Subcutaneous abdominal adipose tissue (tissue), 5 donors: Measurements from ENCODE around the gene C19orf12.

Experiments used
- H3K27ac ChIP-seq: one replicate; pipeline ENCODE4 v1.7.0; 2013; ENCODE audit warnings: low read depth, mild to moderate bottlenecking, inconsistent platforms, low read length, moderate library complexity
- H3K27me3 ChIP-seq, 5 donors: one replicate each; pipeline ENCODE4 v1.7.0; 2013; ENCODE audit warnings: low read length in 5 of 5, inconsistent platforms in 1 of 5; ENCODE audit not compliant: control insufficient read depth in 5 of 5, insufficient read depth in 4 of 5
- H3K36me3 ChIP-seq, 5 donors: one replicate each; pipeline ENCODE4 v1.7.0; 2013; ENCODE audit warnings: low read length in 5 of 5; ENCODE audit not compliant: control insufficient read depth in 5 of 5, insufficient read depth in 5 of 5
- H3K4me1 ChIP-seq, 5 donors: one replicate each; pipeline ENCODE4 v1.7.0; 2013; ENCODE audit warnings: low read length in 5 of 5, mild to moderate bottlenecking in 3 of 5, moderate library complexity in 1 of 5; ENCODE audit not compliant: control insufficient read depth in 5 of 5, insufficient read depth in 5 of 5
- H3K4me3 ChIP-seq, 5 donors: one replicate each; pipeline ENCODE4 v1.7.0; 2013; ENCODE audit warnings: low read length in 5 of 5, low read depth in 1 of 5
- H3K9ac ChIP-seq, 5 donors: one replicate each; pipeline ENCODE4 v1.7.0; 2013; ENCODE audit warnings: low read length in 5 of 5, mild to moderate bottlenecking in 4 of 5, moderate library complexity in 3 of 5
- H3K9me3 ChIP-seq, 5 donors: one replicate each; pipeline ENCODE4 v1.7.0; 2013; ENCODE audit warnings: low read length in 5 of 5; ENCODE audit not compliant: control insufficient read depth in 5 of 5
- donor health status: healthy.
- donor health status: healthy.
- donor health status: healthy.
- donor health status: healthy.
- donor health status: healthy.

C19orf12 gene

DNA sequence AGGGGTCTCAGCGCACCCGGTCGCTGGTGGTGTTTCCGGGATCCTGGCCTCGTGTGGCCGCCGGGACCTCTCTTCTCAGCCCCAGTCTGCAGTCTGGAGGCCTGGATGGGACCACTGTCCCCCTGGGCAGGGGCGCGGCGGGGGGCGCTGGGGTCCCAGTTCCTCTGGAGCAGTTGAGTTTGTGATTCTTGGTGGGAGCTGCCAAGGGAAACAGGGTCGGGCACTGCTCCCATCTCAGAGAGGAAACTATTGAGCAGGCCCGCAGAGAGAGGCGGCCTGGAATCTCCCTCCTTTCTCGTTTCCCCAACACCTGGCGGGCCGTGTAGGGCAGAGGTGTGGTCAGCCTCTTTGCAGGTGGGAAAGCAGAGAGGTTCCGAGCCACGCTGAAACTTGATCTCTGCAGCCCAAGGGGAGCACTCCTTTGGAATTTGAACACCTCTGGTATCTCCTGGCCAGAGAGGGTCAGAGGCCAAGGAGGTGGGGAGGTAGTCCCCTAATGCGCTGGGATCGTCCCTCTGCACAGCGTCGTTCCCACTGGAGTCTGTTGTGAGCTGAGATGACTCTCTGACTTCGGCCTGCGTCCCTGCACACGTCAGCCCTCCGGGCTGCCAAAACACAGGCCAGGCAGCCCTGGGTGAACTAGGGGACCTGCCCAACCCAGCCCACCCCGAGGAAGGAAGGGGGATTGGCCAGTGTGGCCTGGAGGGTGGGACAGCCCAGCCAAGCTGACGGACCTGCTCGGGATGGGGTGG is 49.1 kb downstream of the C19orf12 start:
- H3K4me1 ChIP-seq = peaks cover 0 to 67% (median 64%) of the 10 kb centered on the region in 5 donors
- H3K9ac ChIP-seq = peak overlapping the region; percentile 68 to 87 (median 79)
- H3K27me3 ChIP-seq = no peaks in the 10 kb centered on the region
- H3K4me3 ChIP-seq = peak overlapping the region; percentile 77 to 94 (median 86)
- H3K27ac ChIP-seq = peak overlapping the region; percentile 90
- peaks cover 0 to 5% (median 3%) of the 10 kb centered on the region in 5 donors for H3K36me3 ChIP-seq
- no peaks in the 10 kb centered on the region for H3K9me3 ChIP-seq

DNA sequence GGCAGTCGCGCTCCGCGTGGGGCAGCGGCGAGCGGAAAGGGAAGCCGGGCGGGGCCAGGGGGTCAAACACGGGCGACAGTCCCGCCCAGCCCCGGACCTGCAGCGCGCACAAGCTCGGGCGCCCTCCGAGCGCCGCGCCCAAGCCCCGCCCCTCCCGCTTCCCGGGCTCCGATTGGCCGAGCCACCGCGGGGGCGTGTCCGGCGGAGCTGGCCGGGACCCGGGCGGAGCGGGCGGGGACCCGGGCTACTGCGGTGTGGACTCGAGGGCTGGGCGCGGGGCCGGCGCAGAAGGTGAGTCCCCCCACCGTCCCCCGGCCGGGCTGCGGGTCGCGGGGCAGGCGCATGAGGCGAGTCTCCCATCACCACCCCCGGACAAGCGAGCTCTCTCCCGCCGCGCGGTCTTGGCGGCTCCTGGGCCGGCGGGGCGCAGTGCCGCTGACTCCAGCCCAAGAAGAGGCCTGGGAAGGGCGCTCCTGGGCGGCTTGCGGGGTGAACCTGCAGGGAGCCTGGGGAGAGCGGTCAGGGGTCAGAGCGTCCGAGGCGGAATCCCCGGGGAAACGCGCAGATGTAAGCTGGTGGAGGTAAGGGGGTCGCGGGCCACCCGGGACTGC is 49.7 kb downstream of the C19orf12 start, which contains the start of gene PLEKHF1:
TSS of gene PLEKHF1 (plus strand) at position 247 of the 611 bp plus-strand sequence. CDS start 8,379 bp downstream, outside the sequence.
- Histone ChIP-seq H3K36me3 (peaks cover 0 to 5% (median 3%) of the 10 kb centered on the region in 5 donors), H3K9ac (peak within 1 kb of the TSS; percentile 28 to 87 (median 79)), H3K4me1 (peaks cover 0 to 67% (median 64%) of the 10 kb centered on the region in 5 donors), H3K27me3 (no peaks in the 10 kb centered on the region), H3K27ac (peak within 1 kb of the TSS; percentile 90), H3K4me3 (peak within 1 kb of the TSS; percentile 77 to 94 (median 86)), H3K9me3 (no peaks in the 10 kb centered on the region)

- Histone ChIP-seq H3K4me1 (peaks cover 0 to 67% (median 63%) of the 10 kb centered on the region in 5 donors), H3K27ac (peak overlapping the region; percentile 90), H3K4me3 (peak overlapping the region in 4 of 5 donors; percentile 55 to 87 (median 72)), H3K9ac (peak overlapping the region in 4 of 5 donors; percentile 37 to 69 (median 56)), H3K27me3 (no peaks in the 10 kb centered on the region), H3K9me3 (no peaks in the 10 kb centered on the region), H3K36me3 (peaks cover 0 to 5% (median 3%) of the 10 kb centered on the region in 5 donors)
These were observed 50.3 kb downstream of the C19orf12 start for GRCh38 chr19:29664753-29665214.

GRCh38 chr19:29663861-29664752 is 51.0 kb downstream of the C19orf12 start:
- no peaks in the 10 kb centered on the region for H3K27me3 ChIP-seq
- H3K9ac ChIP-seq = peak overlapping the region in 1 of 5 donors; percentile 12
- H3K27ac ChIP-seq = peak overlapping the region; percentile 23
- peak overlapping the region in 2 of 5 donors; percentile 60 to 87 for H3K4me3 ChIP-seq
- no peaks in the 10 kb centered on the region for H3K9me3 ChIP-seq
- H3K36me3 ChIP-seq = peaks cover 0 to 3% (median 3%) of the 10 kb centered on the region in 5 donors
- peaks cover 0 to 61% (median 56%) of the 10 kb centered on the region in 5 donors for H3K4me1 ChIP-seq

GRCh38 chr19:29662604-29663404 is 52.3 kb downstream of the C19orf12 start:
- H3K9me3 ChIP-seq = no peaks in the 10 kb centered on the region
- H3K27me3 ChIP-seq = no peaks in the 10 kb centered on the region
- H3K4me3 ChIP-seq = no peak overlapping the region
- peak overlapping the region in 3 of 5 donors; percentile 6 to 37 (median 31) for H3K9ac ChIP-seq
- H3K4me1 ChIP-seq = peaks cover 0 to 49% (median 43%) of the 10 kb centered on the region in 5 donors
- H3K27ac ChIP-seq = peak overlapping the region; percentile 78
- no peaks in the 10 kb centered on the region for H3K36me3 ChIP-seq

- H3K4me3 ChIP-seq = no peak overlapping the region
- H3K4me1 ChIP-seq = peaks cover 0 to 43% (median 38%) of the 10 kb centered on the region in 5 donors
- no peaks in the 10 kb centered on the region for H3K27me3 ChIP-seq
- H3K9me3 ChIP-seq = no peaks in the 10 kb centered on the region
- no peaks in the 10 kb centered on the region for H3K36me3 ChIP-seq
- H3K27ac ChIP-seq = peak overlapping the region; percentile 78
- H3K9ac ChIP-seq = peak overlapping the region in 1 of 5 donors; percentile 23
These were observed 52.8 kb downstream of the C19orf12 start for GRCh38 chr19:29662278-29662603.

GRCh38 chr19:29660835-29661234 is 54.2 kb downstream of the C19orf12 start:
- Histone ChIP-seq H3K36me3 (no peaks in the 10 kb centered on the region), H3K9ac (no peak overlapping the region), H3K4me1 (peaks cover 0 to 29% (median 24%) of the 10 kb centered on the region in 5 donors), H3K9me3 (no peaks in the 10 kb centered on the region), H3K4me3 (no peak overlapping the region), H3K27ac (peak overlapping the region; percentile 78), H3K27me3 (peaks cover 0 to under 1% (median 0%) of the 10 kb centered on the region in 5 donors)

DNA sequence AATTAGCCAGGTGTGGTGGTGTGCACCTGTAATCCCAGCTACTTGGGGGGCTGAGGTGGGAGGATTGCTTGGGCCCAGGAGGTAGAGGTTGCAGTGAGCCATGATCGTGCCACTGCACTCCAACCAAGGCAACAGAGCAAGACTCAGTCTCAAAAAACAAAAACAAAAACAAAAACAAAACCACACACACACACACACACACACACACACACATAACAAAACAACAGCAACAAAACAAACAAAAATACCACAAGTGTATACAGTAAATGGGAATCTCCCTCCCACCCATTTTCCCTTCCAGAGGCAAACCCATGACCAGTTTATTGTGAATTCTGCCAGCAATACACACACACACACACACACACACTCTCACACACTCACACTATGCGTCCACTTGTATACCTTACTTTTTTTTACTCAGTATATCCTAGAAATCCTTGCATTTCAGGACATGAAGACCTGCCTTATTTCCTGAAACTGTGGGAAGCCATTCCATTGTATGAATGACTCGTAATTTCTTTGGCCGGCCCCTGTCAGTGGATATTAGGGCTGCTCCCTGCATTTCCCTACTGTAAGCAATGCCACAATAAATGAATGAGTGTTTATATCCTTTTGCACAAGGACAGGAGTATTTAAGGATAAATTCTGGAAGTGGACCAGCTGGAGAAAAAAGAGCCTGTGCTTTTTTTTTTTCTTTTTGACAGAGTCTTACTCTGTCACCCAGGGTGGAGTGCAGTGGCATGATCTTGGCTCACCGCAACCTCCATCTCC is 56.7 kb downstream of the C19orf12 start:
- Histone ChIP-seq H3K4me3 (no peak overlapping the region), H3K27ac (no peak overlapping the region), H3K27me3 (peaks cover 0 to 4% (median 0%) of the 10 kb centered on the region in 5 donors), H3K36me3 (no peaks in the 10 kb centered on the region), H3K4me1 (peaks cover 0 to 15% (median 12%) of the 10 kb centered on the region in 5 donors), H3K9me3 (peaks cover 0 to 4% (median 2%) of the 10 kb centered on the region in 5 donors), H3K9ac (no peak overlapping the region)
